Mammary epithelial cell (primary cell): ENCODE measurements around the gene ATXN10.

Source experiments
- EZH2 ChIP-seq: IDR thresholded peaks from 2 replicates; pipeline ENCODE4 v1.6.1; 2012; ENCODE audit warnings: low read length, inconsistent platforms, borderline replicate concordance
- TF ChIP-seq, protein P1 (sequence below), 2 donors: IDR thresholded peaks in 1 of 2; conservative IDR thresholded peaks in 1 of 2; 2 replicates each; pipeline ENCODE4 v1.5.1; 2011 to 2012; ENCODE audit warnings: inconsistent platforms in 2 of 2, low read length in 2 of 2, mild to moderate bottlenecking in 2 of 2, control low read depth in 1 of 2, low read depth in 1 of 2; ENCODE audit not compliant: insufficient read depth in 1 of 2; ENCODE audit errors: extremely low read depth in 1 of 2

GRCh38 chr22:45698094-45698493, 26.5 kb downstream of the ATXN10 start:
- TF ChIP-seq, protein P1, sequence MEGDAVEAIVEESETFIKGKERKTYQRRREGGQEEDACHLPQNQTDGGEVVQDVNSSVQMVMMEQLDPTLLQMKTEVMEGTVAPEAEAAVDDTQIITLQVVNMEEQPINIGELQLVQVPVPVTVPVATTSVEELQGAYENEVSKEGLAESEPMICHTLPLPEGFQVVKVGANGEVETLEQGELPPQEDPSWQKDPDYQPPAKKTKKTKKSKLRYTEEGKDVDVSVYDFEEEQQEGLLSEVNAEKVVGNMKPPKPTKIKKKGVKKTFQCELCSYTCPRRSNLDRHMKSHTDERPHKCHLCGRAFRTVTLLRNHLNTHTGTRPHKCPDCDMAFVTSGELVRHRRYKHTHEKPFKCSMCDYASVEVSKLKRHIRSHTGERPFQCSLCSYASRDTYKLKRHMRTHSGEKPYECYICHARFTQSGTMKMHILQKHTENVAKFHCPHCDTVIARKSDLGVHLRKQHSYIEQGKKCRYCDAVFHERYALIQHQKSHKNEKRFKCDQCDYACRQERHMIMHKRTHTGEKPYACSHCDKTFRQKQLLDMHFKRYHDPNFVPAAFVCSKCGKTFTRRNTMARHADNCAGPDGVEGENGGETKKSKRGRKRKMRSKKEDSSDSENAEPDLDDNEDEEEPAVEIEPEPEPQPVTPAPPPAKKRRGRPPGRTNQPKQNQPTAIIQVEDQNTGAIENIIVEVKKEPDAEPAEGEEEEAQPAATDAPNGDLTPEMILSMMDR (conservative IDR thresholded peaks at IDR 0.05 in 1 of 2, IDR thresholded peaks at IDR 0.05 in 1 of 2; ENCODE audit: extremely low read depth in 1 of 2, insufficient read depth in 1 of 2, low read depth in 1 of 2, low read length in 2 of 2): no peak
- TF ChIP-seq EZH2: no peak
